ENCODE data around the gene ZNF519.

DNA sequence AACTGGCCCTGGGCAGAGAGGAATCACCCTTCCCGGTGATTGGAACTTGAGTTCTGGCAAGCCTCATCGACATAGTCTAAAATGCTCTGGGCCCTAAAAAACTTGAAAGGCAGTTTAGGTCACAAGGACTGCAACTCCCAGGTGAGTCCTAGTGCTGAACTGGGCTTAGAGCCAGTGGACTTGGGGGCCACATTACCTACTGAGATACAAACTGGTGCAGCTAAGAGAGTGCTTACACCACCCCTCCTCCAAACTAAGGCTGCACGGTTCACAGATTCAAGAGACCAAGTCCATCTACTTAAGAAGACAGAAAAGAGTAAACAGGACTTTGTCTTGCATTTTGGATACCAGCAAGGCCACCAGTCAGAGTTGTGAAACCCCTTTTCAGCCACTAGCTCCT lies 25.3 kb downstream of the ZNF519 start:
- TF ChIP-seq YY1 (IDR thresholded peaks at IDR 0.05; ENCODE audit: insufficient read depth, insufficient read length) (no peak), SUZ12 (IDR thresholded peaks at IDR 0.05; ENCODE audit: extremely low read depth, insufficient read depth, insufficient read length) (no peak)
